Thyroid gland (tissue), 4 donors: ENCODE results near the gene PPP2R5E. TPM values are rescaled to one million over a fixed set of nuclear protein-coding genes. Genes with fewer than 3 reads are reported as not detected.

ENCODE experiments used
- DNase-seq, 2 donors: peaks; one replicate each; pipeline ENCODE4 v3.0.0-alpha.2; 2019
- H3K27ac ChIP-seq, 3 donors: fragments of 200-600 bp; sonication (generic); 1 replicate in 2 of 3; 2 replicates in 1 of 3; pipeline ENCODE4 v1.5.1; 2016 to 2019; ENCODE audit warnings: mild to moderate bottlenecking in 1 of 3, moderate library complexity in 1 of 3
- H3K27me3 ChIP-seq: fragments of 200-600 bp; sonication (generic); one replicate; pipeline ENCODE4 v1.5.1; 2019
- H3K36me3 ChIP-seq, 2 donors: fragments of 200-600 bp; sonication (generic); one replicate each; pipeline ENCODE4 v1.5.1; 2016 to 2019
- H3K4me1 ChIP-seq, 2 donors: fragments of 200-600 bp; sonication (generic); one replicate each; pipeline ENCODE4 v1.5.1; 2017 to 2019
- H3K4me3 ChIP-seq, 3 donors: fragments of 200-600 bp; sonication (generic); replicated peaks in 1 of 3; 1 replicate in 2 of 3; 2 replicates in 1 of 3; pipeline ENCODE4 v1.5.1; 2016; ENCODE audit warnings: mild to moderate bottlenecking in 1 of 3
- H3K9me3 ChIP-seq: fragments of 200-600 bp; sonication (generic); one replicate; pipeline ENCODE4 v1.5.1; 2017
- POLR2A ChIP-seq, 2 donors: fragments of 450-650 bp; IDR thresholded peaks; one replicate each; pipeline ENCODE4 v1.6.1; 2017; ENCODE audit warnings: antibody characterized with exemption in 2 of 2, mild to moderate bottlenecking in 2 of 2, moderate library complexity in 1 of 2
- WGBS, 2 donors: methylation state at CpG; one replicate each; pipeline ENCODE4 v1.1.5; 2017; 5-methylcytosine and 5-hydroxymethylcytosine counted together
- intact Hi-C: fragments of 100-400 bp; cut with DNase I; formaldehyde crosslinking; loops from one replicate; pipeline ENCODE4 v1.15.1; 2023
- total RNA-seq, 4 donors: library from RNA; depleted of rRNA; stranded (reverse); fragments of >200 nt; gene quantifications; one replicate each; pipeline ENCODE4 v1.2.3, GENCODE V29; 2016
- TF ChIP-seq, protein P1 (sequence below), 6 experiments: fragments of 200-600 bp in 3 of 6; fragments of 450-650 bp in 3 of 6; sonication (generic) in 3 of 6; IDR thresholded peaks; one replicate each; pipeline ENCODE4 v1.5.1; 2016 to 2019; ENCODE audit warnings: antibody characterized with exemption in 6 of 6, mild to moderate bottlenecking in 2 of 6, inconsistent platforms in 1 of 6, moderate library complexity in 1 of 6

The PPP2R5E gene
- total RNA-seq, 4 donors from 2014 or later = 30.0 to 42.3 (median 36.0) TPM

DNA sequence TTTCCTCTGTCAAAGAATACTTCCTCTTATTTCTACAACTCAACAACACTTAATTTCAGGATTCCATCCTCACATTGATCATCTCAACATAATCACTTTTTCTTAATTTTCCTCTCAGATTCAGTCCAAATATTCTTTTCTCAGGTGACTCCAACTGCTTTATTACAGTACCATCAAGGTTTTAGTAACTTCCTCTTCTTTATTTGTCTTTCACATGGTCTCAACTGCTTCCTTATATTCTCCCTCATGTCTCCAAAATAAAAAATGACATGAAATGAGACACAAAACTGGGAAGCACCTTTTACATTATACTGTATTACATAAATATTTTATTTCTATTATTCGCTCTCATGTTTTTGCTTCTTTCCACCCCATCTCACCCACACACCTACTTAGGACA lies 55.5 kb downstream of the PPP2R5E start:
- H3K27me3 ChIP-seq = no peaks in the 10 kb centered on the region
- no peaks in the 10 kb centered on the region for H3K9me3 ChIP-seq
- DNase-seq = no peak
- no peak overlapping the region for H3K27ac ChIP-seq
- intact Hi-C loops = no loop called here
- no peaks in the 10 kb centered on the region for H3K36me3 ChIP-seq
- 94 to 98% methylated on average over 1 of the region's 1 CpG for WGBS, 2 donors
- no peak overlapping the region for H3K4me3 ChIP-seq
- H3K4me1 ChIP-seq = peaks cover 18 to 38% of the 10 kb centered on the region in 2 donors
- no peak for TF ChIP-seq POLR2A (IDR thresholded peaks at IDR 0.05)
- TF ChIP-seq, protein P1, sequence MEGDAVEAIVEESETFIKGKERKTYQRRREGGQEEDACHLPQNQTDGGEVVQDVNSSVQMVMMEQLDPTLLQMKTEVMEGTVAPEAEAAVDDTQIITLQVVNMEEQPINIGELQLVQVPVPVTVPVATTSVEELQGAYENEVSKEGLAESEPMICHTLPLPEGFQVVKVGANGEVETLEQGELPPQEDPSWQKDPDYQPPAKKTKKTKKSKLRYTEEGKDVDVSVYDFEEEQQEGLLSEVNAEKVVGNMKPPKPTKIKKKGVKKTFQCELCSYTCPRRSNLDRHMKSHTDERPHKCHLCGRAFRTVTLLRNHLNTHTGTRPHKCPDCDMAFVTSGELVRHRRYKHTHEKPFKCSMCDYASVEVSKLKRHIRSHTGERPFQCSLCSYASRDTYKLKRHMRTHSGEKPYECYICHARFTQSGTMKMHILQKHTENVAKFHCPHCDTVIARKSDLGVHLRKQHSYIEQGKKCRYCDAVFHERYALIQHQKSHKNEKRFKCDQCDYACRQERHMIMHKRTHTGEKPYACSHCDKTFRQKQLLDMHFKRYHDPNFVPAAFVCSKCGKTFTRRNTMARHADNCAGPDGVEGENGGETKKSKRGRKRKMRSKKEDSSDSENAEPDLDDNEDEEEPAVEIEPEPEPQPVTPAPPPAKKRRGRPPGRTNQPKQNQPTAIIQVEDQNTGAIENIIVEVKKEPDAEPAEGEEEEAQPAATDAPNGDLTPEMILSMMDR (IDR thresholded peaks at IDR 0.05) = no peak

DNA sequence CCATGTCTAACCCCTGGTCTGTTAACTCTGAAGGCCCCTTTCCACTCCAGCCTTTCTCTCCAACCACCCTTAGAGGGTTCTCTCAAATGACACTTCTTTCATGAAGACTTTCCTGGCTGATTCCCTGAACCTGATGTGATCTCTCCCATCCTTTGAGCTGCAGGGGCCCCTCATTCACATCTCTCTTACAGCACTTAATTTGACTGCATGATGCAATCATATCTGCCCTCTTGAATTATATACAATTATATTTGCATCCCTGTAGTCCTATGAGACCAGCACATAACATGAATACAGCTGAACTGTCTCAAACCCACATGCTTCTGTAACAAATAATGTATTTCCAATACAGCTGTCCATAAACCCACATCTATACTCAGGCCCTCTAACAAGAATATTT lies 56.4 kb downstream of the PPP2R5E start:
- TF ChIP-seq, protein P1 (IDR thresholded peaks at IDR 0.05) = no peak
- TF ChIP-seq POLR2A (IDR thresholded peaks at IDR 0.05) = no peak
- Histone ChIP-seq H3K36me3 (no peaks in the 10 kb centered on the region), H3K4me1 (peaks cover 8 to 37% of the 10 kb centered on the region in 2 donors), H3K27ac (no peak overlapping the region), H3K4me3 (no peak overlapping the region), H3K27me3 (no peaks in the 10 kb centered on the region), H3K9me3 (no peaks in the 10 kb centered on the region)
- intact Hi-C loops = no loop called here
- no peak for DNase-seq

DNA sequence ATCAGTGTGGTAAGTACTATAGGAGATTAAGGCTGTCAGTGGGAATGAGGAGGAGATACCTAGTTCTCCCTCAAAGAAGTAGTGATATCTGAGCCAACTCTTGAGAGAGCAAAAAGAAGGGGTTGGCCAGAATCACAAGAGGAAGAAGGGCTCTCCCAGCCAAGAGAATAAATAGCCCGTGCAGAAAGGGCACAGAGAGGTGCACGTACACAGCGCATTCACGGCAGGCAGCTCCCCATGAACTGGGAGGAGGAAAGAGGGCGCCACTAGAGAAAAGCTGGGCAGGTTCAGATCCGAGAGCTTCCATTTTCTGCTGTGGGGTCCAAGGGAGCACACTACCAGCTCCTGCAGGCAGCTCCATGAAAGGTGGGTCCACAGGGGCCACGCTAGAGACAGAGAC lies 59.9 kb downstream of the PPP2R5E start:
- Histone ChIP-seq H3K36me3 (no peaks in the 10 kb centered on the region), H3K4me3 (no peak overlapping the region), H3K27ac (peak overlapping the region in 1 of 3 donors; percentile 15), H3K9me3 (no peaks in the 10 kb centered on the region), H3K4me1 (peaks cover 4 to 43% of the 10 kb centered on the region in 2 donors), H3K27me3 (no peaks in the 10 kb centered on the region)
- DNase-seq = no peak
- intact Hi-C loops = no loop called here
- TF ChIP-seq, protein P1 (IDR thresholded peaks at IDR 0.05) = no peak
- no peak for TF ChIP-seq POLR2A (IDR thresholded peaks at IDR 0.05)
- WGBS, 2 donors = 68 to 78% methylated on average over 7 of the region's 7 CpGs

GRCh38 chr14:63480599-63480998 lies 62.6 kb downstream of the PPP2R5E start:
- WGBS, 2 donors = 88 to 94% methylated on average over 4 of the region's 4 CpGs
- TF ChIP-seq, protein P1 (IDR thresholded peaks at IDR 0.05) = no peak
- no peak for TF ChIP-seq POLR2A (IDR thresholded peaks at IDR 0.05)
- no peaks in the 10 kb centered on the region for H3K9me3 ChIP-seq
- H3K36me3 ChIP-seq = no peaks in the 10 kb centered on the region
- no peak for DNase-seq
- H3K27ac ChIP-seq = no peak overlapping the region
- H3K4me1 ChIP-seq = peaks cover 12 to 49% of the 10 kb centered on the region in 2 donors
- H3K27me3 ChIP-seq = no peaks in the 10 kb centered on the region
- intact Hi-C loops = no loop called here
- no peak overlapping the region for H3K4me3 ChIP-seq

DNA sequence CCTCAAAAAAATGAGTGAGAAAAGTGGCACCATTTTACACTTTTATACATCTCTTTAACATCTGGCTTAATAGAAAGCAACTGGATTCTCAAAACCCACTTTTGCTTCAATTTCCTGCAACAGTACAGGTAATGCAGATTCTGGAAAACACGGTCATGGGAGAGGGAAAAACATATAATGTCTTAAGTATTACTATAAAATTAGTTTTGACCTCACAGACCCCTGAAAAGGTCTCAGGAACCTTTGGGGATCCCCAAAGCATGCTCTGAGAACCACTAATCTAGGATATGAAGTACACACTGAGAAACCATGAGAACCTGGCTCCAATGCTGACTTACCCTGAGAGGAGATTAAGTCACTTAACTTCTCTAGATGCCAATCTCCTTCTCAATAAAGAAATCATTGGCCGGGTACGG lies 64.7 kb downstream of the PPP2R5E start:
- no peak overlapping the region for H3K4me3 ChIP-seq
- no peaks in the 10 kb centered on the region for H3K36me3 ChIP-seq
- no peaks in the 10 kb centered on the region for H3K27me3 ChIP-seq
- intact Hi-C loops = no loop called here
- H3K4me1 ChIP-seq = peaks cover 8 to 40% of the 10 kb centered on the region in 2 donors
- H3K9me3 ChIP-seq = no peaks in the 10 kb centered on the region
- TF ChIP-seq POLR2A (IDR thresholded peaks at IDR 0.05) = no peak
- TF ChIP-seq, protein P1 (IDR thresholded peaks at IDR 0.05) = no peak
- 83 to 88% methylated on average over 3 of the region's 3 CpGs for WGBS, 2 donors
- DNase-seq = no peak
- no peak overlapping the region for H3K27ac ChIP-seq
